ENCODE results near the gene ERMAP.
"Not testable (repeated sequence)": the region's sequence is repeated elsewhere in the genome, so short reads cannot be mapped to it uniquely, and the experiment has no call there.

ERMAP gene

GRCh38 chr1:42866549-42866948, 49.6 kb downstream of the ERMAP start:
- no peak for DNase-seq (ENCODE audit: low read depth)
- no peak overlapping the region for H3K4me3 ChIP-seq (ENCODE audit: control insufficient read depth, low read depth, low read length)
- TF ChIP-seq, protein P1, sequence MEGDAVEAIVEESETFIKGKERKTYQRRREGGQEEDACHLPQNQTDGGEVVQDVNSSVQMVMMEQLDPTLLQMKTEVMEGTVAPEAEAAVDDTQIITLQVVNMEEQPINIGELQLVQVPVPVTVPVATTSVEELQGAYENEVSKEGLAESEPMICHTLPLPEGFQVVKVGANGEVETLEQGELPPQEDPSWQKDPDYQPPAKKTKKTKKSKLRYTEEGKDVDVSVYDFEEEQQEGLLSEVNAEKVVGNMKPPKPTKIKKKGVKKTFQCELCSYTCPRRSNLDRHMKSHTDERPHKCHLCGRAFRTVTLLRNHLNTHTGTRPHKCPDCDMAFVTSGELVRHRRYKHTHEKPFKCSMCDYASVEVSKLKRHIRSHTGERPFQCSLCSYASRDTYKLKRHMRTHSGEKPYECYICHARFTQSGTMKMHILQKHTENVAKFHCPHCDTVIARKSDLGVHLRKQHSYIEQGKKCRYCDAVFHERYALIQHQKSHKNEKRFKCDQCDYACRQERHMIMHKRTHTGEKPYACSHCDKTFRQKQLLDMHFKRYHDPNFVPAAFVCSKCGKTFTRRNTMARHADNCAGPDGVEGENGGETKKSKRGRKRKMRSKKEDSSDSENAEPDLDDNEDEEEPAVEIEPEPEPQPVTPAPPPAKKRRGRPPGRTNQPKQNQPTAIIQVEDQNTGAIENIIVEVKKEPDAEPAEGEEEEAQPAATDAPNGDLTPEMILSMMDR (conservative IDR thresholded peaks at IDR 0.05; ENCODE audit: control insufficient read depth, insufficient read depth, low read depth, low read length): no peak

DNA sequence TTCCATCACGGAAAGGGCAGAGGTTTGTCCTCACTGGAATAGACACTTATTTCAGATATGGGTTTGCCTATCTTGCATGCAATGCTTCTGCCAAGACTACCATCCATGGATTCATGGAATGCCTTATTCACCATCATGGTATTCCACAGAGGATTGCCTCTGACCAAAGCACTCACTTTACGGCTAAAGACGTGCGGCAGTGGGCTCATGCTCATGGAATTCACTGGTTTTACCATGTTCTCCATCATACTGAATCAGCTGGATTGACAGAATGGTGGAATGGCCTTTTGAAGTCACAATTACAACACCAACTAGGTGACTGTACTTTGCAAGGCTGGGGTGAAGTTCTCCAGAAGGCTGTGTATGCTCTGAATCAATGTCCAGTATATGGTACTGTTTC, 51.5 kb downstream of the ERMAP start:
- H3K4me3 ChIP-seq (ENCODE audit: control insufficient read depth, low read depth, low read length): not testable (repeated sequence)
- peak; percentile 25 for DNase-seq (ENCODE audit: low read depth)

GRCh38 chr1:42869254-42869653, 52.3 kb downstream of the ERMAP start:
- not testable (repeated sequence) for DNase-seq (ENCODE audit: low read depth); H3K4me3 ChIP-seq (ENCODE audit: control insufficient read depth, low read depth, low read length)

DNA sequence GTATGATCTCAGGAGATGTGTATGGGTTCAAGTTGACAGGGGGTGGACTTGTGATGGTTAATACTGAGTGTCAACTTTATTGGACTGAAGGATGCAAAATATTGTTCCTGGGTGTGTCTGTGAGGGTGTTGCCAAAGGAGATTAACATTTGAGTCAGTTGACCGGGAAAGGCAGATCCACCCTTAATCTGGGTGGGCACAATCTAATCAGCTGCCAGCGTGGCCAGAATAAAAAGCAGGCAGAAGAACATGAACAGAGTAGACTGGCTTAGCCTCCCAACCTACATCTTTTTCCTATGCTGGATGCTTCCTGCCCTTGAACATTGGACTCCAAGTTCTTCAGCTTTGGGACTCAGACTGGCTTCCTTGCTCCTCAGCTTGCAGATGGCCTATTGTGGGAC, 52.8 kb downstream of the ERMAP start:
- DNase-seq (ENCODE audit: low read depth); H3K4me3 ChIP-seq (ENCODE audit: control insufficient read depth, low read depth, low read length): not testable (repeated sequence)

DNA sequence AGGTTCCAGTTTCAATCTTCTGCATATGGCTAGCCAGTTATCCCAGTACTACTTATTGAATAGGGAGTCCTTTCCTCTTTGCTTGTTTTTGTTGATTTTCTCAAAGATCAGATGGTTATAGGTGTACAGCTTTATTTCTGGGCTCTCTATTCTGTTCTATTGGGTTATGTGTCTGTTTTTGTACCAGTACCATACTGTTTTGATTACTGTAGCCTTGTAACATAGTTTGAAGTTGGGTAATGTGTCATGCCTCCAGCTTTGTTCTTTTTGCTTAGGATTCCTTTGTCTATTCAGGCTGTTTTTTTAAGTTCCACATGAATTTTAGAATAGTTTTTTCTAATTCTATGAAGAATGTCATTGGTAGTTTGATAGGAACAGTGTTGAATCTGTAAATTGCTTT, 56.2 kb downstream of the ERMAP start:
- H3K4me3 ChIP-seq (ENCODE audit: control insufficient read depth, low read depth, low read length); DNase-seq (ENCODE audit: low read depth): not testable (repeated sequence)

GRCh38 chr1:42873670-42874069, 56.7 kb downstream of the ERMAP start:
- DNase-seq (ENCODE audit: low read depth): no peak
- no peak overlapping the region for H3K4me3 ChIP-seq (ENCODE audit: control insufficient read depth, low read depth, low read length)
- TF ChIP-seq, protein P1 (conservative IDR thresholded peaks at IDR 0.05; ENCODE audit: control insufficient read depth, insufficient read depth, low read depth, low read length): no peak

DNA sequence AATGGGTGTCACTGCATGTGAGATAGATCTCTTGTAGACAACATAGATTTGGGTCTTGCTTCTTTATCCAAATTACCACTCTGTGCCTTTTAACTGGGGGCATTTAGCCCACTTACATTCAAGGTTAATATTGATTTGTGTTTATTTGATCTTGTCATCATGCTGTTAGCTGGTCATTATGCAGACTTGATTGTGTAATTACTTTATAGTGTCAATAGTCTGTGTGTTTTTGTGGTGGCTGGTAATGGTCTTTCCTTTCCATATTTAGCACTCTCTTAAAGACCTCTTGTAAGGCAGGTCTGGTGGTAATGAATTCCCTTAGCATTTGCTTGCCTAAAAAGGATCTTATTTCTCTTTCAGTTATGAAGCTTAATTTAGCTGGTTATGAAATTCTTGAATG, 59.1 kb downstream of the ERMAP start:
- DNase-seq (ENCODE audit: low read depth): no peak
- TF ChIP-seq, protein P1 (conservative IDR thresholded peaks at IDR 0.05; ENCODE audit: control insufficient read depth, insufficient read depth, low read depth, low read length): no peak
- H3K4me3 ChIP-seq (ENCODE audit: control insufficient read depth, low read depth, low read length): no peak overlapping the region

DNA sequence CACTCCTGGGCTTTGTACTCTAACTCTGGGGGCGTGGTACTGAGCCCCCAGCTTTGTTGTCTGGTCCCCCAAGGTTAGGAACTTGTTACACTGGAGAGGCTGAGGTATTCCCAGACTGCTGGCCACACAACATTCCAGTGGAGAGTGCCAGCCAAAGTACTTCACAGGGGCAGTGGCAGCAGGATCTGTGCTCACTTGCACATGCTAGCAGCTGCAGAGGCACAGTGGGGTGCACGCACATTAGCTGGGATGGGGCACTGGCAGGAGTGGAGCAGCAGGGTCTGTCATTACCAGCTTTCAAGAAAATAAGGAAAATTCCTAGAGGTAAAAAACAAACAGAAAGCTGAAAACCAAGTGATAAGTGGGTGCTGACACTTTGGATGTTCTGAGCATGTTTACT, 60.5 kb downstream of the ERMAP start:
- no peak overlapping the region for H3K4me3 ChIP-seq (ENCODE audit: control insufficient read depth, low read depth, low read length)
- TF ChIP-seq, protein P1 (conservative IDR thresholded peaks at IDR 0.05; ENCODE audit: control insufficient read depth, insufficient read depth, low read depth, low read length): no peak
- no peak for DNase-seq (ENCODE audit: low read depth)

DNA sequence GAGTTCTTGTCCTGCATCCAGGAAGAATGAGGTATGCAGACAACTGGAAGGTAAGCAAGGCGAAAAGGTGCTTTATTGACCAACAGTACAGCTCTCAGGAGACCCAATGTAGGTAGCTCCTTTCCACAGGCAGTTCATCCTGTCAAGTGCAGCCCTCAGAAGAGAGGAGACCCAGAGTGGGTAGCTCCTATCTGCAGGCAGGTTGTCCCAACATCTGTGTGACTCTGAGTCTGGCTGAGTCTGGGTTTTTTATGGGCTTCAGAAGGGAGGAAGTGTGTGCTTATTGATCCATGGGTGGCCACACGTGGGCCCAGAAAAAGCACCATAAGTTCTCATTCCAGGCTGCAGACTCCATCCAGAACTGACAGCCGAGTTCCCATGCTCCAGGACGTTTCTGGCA, 63.5 kb downstream of the ERMAP start:
- no peak for DNase-seq (ENCODE audit: low read depth)
- no peak overlapping the region for H3K4me3 ChIP-seq (ENCODE audit: control insufficient read depth, low read depth, low read length)
- TF ChIP-seq, protein P1 (conservative IDR thresholded peaks at IDR 0.05; ENCODE audit: control insufficient read depth, insufficient read depth, low read depth, low read length): no peak
